Measurements from ENCODE around the gene WDR33.

DNA sequence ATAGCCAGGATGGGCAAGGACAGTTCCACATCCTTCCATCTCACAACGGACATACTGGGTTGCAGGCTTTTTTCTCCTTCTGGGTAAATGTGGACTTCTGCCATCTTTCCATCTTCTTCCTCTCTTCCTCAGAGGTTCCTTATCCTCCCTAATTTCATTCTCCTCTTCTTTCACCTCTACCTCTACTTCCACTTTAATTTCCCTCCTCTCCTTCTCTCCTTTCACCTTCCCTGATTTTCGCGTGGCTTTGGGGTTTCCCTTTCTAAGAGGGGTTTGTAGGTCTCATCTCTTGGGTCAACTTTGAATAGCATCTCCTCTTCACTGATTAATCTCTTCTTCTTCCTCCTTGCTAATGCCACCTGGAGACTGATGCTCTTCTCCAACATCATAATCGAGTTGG, 29.9 kb upstream of the WDR33 start:
- TF ChIP-seq CTCF (IDR thresholded peaks at IDR 0.05) (no peak), EP300 (IDR thresholded peaks at IDR 0.05) (no peak)
